HepG2 (cell line): ENCODE measurements around the gene DDRGK1. TPM values are rescaled to one million over a fixed set of nuclear protein-coding genes. Genes with fewer than 3 reads are reported as not detected.
A peak's percentile ranks its signal among the peaks of the same experiment; 100 is the strongest.

Experiments
- ATF7-NPFF ChIP-seq: sonication (generic); formaldehyde crosslinking; IDR thresholded peaks from 2 replicates; pipeline ENCODE4 v1.8.1; 2023; ENCODE audit warnings: mild to moderate bottlenecking, low read depth, missing genetic modification reagents, moderate library complexity
- BRF2 ChIP-seq: sonication (generic); formaldehyde crosslinking; IDR thresholded peaks from 2 replicates; pipeline ENCODE4 v1.8.1; 2022; ENCODE audit warnings: mild to moderate bottlenecking, missing genetic modification reagents
- CHD4 ChIP-seq: fragments of 200-600 bp; sonication (generic); IDR thresholded peaks from 2 replicates; pipeline ENCODE4 v1.7.0; 2017; ENCODE audit warnings: mild to moderate bottlenecking, low read length, borderline replicate concordance
- FOXA3 ChIP-seq: IDR thresholded peaks from 2 replicates; pipeline ENCODE4 v1.6.1; 2016; ENCODE audit warnings: missing genetic modification reagents, missing compliant biosample characterization
- GZF1 ChIP-seq: sonication (generic); formaldehyde crosslinking; IDR thresholded peaks from 2 replicates; pipeline ENCODE4 v1.5.1; 2020; ENCODE audit warnings: mild to moderate bottlenecking, missing genetic modification reagents
- JARID2 ChIP-seq: sonication (generic); formaldehyde crosslinking; IDR thresholded peaks from 2 replicates; pipeline ENCODE4 v1.8.1; 2023; ENCODE audit warnings: missing genetic modification reagents, inconsistent platforms; ENCODE audit not compliant: insufficient replicate concordance
- MBNL3 ChIP-seq: fragments of 250-450 bp; sonication (Bioruptor Pico); conservative IDR thresholded peaks from 2 replicates; pipeline ENCODE4 v1.8.0; 2022; ENCODE audit warnings: mild to moderate bottlenecking, inconsistent platforms
- NFIB ChIP-seq: sonication (generic); formaldehyde crosslinking; IDR thresholded peaks from 2 replicates; pipeline ENCODE4 v1.9.0; 2021; ENCODE audit warnings: missing genetic modification reagents, mild to moderate bottlenecking, borderline replicate concordance
- PTBP1 ChIP-seq: fragments of 200-400 bp; formaldehyde crosslinking; IDR thresholded peaks from 2 replicates; pipeline ENCODE4 v1.6.1; 2018; ENCODE audit warnings: low read length, low read depth; ENCODE audit not compliant: poor library complexity, severe bottlenecking
- RBM39 ChIP-seq: fragments of 200-400 bp; formaldehyde crosslinking; IDR thresholded peaks from one replicate; pipeline ENCODE4 v1.6.1; 2018; ENCODE audit warnings: antibody characterized with exemption, mild to moderate bottlenecking, low read depth, low read length; ENCODE audit not compliant: poor library complexity, severe bottlenecking
- YY1 ChIP-seq: IDR thresholded peaks from 2 replicates; pipeline ENCODE4 v1.6.1; 2011; ENCODE audit warnings: low read length, low read depth, moderate library complexity, mild to moderate bottlenecking; ENCODE audit not compliant: insufficient read depth, insufficient replicate concordance
- ZBTB8A ChIP-seq: sonication (generic); formaldehyde crosslinking; IDR thresholded peaks from 2 replicates; pipeline ENCODE4 v1.4.0; 2020; ENCODE audit warnings: mild to moderate bottlenecking, low read depth, missing genetic modification reagents, borderline replicate concordance
- ZFAT ChIP-seq: sonication (generic); formaldehyde crosslinking; conservative IDR thresholded peaks from 2 replicates; pipeline ENCODE4 v1.8.1; 2023; ENCODE audit warnings: missing genetic modification reagents, inconsistent platforms
- ZNF367 ChIP-seq: sonication (generic); formaldehyde crosslinking; IDR thresholded peaks from 2 replicates; pipeline ENCODE4 v1.4.0; 2020; ENCODE audit warnings: missing genetic modification reagents, borderline replicate concordance
- ZNF552 ChIP-seq: sonication (generic); formaldehyde crosslinking; IDR thresholded peaks from 2 replicates; pipeline ENCODE4 v1.9.0; 2022; ENCODE audit warnings: missing genetic modification reagents, mild to moderate bottlenecking, borderline replicate concordance
- ZNF563 ChIP-seq: sonication (generic); formaldehyde crosslinking; IDR thresholded peaks from 2 replicates; pipeline ENCODE4 v1.8.0; 2022; ENCODE audit warnings: mild to moderate bottlenecking, moderate library complexity, missing genetic modification reagents
- ZNF800 ChIP-seq: sonication (generic); formaldehyde crosslinking; IDR thresholded peaks from 2 replicates; pipeline ENCODE4 v1.4.0; 2020; ENCODE audit warnings: missing genetic modification reagents
- polyA plus RNA-seq, 8 experiments: library from polyadenylated mRNA; depleted of rRNA in 3 of 8; stranded (reverse) in 7 of 8; unstranded in 1 of 8; fragments of >200 nt; fragmentation: Illumina TruSeq in 4 of 8; extraction: Trizol in 4 of 8; gene quantifications; 2 replicates each; pipeline versions ENCODE4 v1.2.1 to v1.2.3, GENCODE V29; 2011 to 2016; ENCODE audit warnings: low read depth in 4 of 8, missing spikeins in 1 of 8, mixed read lengths in 1 of 8; ENCODE audit not compliant: insufficient read depth in 1 of 8
- total RNA-seq, 5 experiments: library from RNA; depleted of rRNA; stranded (reverse); fragments of >200 nt; fragmentation: Illumina TruSeq; extraction: Trizol; gene quantifications; 2 replicates each; pipeline ENCODE4 v1.2.3, GENCODE V29; 2016; ENCODE audit warnings: low read depth in 1 of 5
- TF ChIP-seq, protein P1 (sequence below): IDR thresholded peaks from 2 replicates; pipeline ENCODE4 v1.6.1; 2016; ENCODE audit warnings: low read depth, control low read depth
- TF ChIP-seq, protein P2 (sequence below): sonication (generic); formaldehyde crosslinking; IDR thresholded peaks from 2 replicates; pipeline ENCODE4 v1.5.0; 2020; ENCODE audit warnings: mild to moderate bottlenecking, missing genetic modification reagents
- TF ChIP-seq, protein P3 (sequence below): sonication (generic); formaldehyde crosslinking; IDR thresholded peaks from 2 replicates; pipeline ENCODE4 v1.5.0; 2020; ENCODE audit warnings: missing genetic modification reagents

Gene DDRGK1
- total and polyA plus RNA-seq, 2 of the 13 experiments (the other 11 are each of a cell fraction or from before 2014, with no cell fraction given) = 96.7 to 149 TPM

DNA sequence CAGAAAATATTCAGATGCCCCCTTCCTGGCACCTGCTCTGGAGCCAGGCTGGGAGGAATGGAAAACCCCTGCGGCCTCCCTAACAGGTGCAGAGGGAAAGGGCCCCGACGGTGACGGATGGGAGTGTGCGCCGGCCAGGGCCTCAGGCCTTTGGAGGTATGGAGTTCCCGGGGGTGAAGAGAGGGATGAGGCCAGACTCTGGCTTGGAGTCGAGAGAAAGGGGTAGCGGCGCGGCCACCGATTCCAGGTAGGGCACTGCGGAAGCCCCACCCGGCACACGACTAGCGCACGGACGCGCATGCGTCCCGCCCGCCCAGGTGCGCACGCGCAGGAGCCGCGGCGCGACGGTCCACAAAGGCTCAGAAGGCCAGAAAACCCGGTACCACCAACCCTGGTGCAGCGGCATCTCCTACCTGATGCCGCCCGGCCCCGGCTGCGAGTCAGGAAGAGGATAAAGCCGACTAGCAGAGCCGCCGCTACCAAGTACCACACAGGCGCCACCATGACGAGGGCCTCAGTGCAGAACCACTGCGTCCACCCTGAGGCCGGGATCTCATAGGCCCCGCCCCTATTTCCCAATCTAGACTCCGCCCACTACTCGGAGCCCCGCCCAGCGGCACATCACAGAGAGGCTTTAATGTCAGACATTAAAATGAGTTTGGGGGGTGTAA is at the start of gene DDRGK1 (continued):
- TF ChIP-seq NFIB (CRISPR knock-in tag) = no peak
- no peak for TF ChIP-seq GZF1 (CRISPR knock-in tag)
- TF ChIP-seq ZNF367 (CRISPR knock-in tag) = peak; percentile 42; the same call in 1 of the 2 replicates
- TF ChIP-seq ZNF800 (CRISPR knock-in tag) = peak; percentile 92; the same call in 1 of the 2 replicates
- TF ChIP-seq ZBTB8A (CRISPR knock-in tag) = peak; percentile 53; the same call in 1 of the 2 replicates
- TF ChIP-seq BRF2 (CRISPR knock-in tag) = peak; percentile 81; the same call in 1 of the 2 replicates
- TF ChIP-seq JARID2 = peak; percentile 75
- 0 out of 2 replicates have a peak, but pooled peaks have one; percentile 64 for TF ChIP-seq ZNF563
- TF ChIP-seq MBNL3 (CRISPR knock-in tag) = no peak
- peak; percentile 61 for TF ChIP-seq RBM39
- TF ChIP-seq YY1 = peak; percentile 79
- TF ChIP-seq FOXA3 (CRISPR knock-in tag) = peak; percentile 46; the same call in 1 of the 2 replicates
- peak; percentile 24; the same call in 1 of the 2 replicates for TF ChIP-seq ZFAT (CRISPR knock-in tag)
- TF ChIP-seq, protein P1, sequence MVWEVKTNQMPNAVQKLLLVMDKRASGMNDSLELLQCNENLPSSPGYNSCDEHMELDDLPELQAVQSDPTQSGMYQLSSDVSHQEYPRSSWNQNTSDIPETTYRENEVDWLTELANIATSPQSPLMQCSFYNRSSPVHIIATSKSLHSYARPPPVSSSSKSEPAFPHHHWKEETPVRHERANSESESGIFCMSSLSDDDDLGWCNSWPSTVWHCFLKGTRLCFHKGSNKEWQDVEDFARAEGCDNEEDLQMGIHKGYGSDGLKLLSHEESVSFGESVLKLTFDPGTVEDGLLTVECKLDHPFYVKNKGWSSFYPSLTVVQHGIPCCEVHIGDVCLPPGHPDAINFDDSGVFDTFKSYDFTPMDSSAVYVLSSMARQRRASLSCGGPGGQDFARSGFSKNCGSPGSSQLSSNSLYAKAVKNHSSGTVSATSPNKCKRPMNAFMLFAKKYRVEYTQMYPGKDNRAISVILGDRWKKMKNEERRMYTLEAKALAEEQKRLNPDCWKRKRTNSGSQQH (CRISPR knock-in tag) = peak; percentile 73; the same call in 1 of the 2 replicates
- TF ChIP-seq, protein P2, sequence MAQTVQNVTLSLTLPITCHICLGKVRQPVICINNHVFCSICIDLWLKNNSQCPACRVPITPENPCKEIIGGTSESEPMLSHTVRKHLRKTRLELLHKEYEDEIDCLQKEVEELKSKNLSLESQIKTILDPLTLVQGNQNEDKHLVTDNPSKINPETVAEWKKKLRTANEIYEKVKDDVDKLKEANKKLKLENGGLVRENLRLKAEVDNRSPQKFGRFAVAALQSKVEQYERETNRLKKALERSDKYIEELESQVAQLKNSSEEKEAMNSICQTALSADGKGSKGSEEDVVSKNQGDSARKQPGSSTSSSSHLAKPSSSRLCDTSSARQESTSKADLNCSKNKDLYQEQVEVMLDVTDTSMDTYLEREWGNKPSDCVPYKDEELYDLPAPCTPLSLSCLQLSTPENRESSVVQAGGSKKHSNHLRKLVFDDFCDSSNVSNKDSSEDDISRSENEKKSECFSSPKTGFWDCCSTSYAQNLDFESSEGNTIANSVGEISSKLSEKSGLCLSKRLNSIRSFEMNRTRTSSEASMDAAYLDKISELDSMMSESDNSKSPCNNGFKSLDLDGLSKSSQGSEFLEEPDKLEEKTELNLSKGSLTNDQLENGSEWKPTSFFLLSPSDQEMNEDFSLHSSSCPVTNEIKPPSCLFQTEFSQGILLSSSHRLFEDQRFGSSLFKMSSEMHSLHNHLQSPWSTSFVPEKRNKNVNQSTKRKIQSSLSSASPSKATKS (CRISPR knock-in tag) = peak; percentile 25; the same call in 1 of the 2 replicates
- peak; percentile 55 for TF ChIP-seq PTBP1
- peak; percentile 73; the same call in 1 of the 2 replicates for TF ChIP-seq ATF7-NPFF
- peak; percentile 8; the same call in 1 of the 2 replicates for TF ChIP-seq ZNF552 (CRISPR knock-in tag)
- TF ChIP-seq CHD4 = no peak
- TF ChIP-seq, protein P3, sequence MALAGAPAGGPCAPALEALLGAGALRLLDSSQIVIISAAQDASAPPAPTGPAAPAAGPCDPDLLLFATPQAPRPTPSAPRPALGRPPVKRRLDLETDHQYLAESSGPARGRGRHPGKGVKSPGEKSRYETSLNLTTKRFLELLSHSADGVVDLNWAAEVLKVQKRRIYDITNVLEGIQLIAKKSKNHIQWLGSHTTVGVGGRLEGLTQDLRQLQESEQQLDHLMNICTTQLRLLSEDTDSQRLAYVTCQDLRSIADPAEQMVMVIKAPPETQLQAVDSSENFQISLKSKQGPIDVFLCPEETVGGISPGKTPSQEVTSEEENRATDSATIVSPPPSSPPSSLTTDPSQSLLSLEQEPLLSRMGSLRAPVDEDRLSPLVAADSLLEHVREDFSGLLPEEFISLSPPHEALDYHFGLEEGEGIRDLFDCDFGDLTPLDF (CRISPR knock-in tag) = peak; percentile 75
